PC-9 (cell line): Measurements from ENCODE around the gene EPSTI1.

ENCODE experiments used
- CTCF ChIP-seq: fragments of 200-600 bp; sonication (generic); conservative IDR thresholded peaks from 2 replicates; pipeline ENCODE4 v1.6.1; 2017; ENCODE audit warnings: mixed run types, antibody characterized with exemption, mild to moderate bottlenecking, moderate library complexity
- EZH2 ChIP-seq: fragments of 200-600 bp; sonication (generic); IDR thresholded peaks from 2 replicates; pipeline ENCODE4 v1.8.0; 2017; ENCODE audit warnings: antibody characterized with exemption, low read depth

GRCh38 chr13:42976066-42976465 is 16.0 kb downstream of the EPSTI1 start:
- no peak for TF ChIP-seq CTCF
- TF ChIP-seq EZH2: no peak
